Gastroesophageal sphincter (tissue), 4 donors: ENCODE data around the gene IMP4. TPM values are rescaled to one million over a fixed set of nuclear protein-coding genes. Genes with fewer than 3 reads are reported as not detected.

ENCODE experiments used
- ATAC-seq: fragments of 150-250 bp; one replicate; pipeline ENCODE4 v1.9.1; 2016; ENCODE audit warnings: mild to moderate bottlenecking, moderate library complexity
- H3K27ac ChIP-seq, 4 donors: fragments of 200-600 bp; sonication (generic) in 3 of 4; 1 replicate in 3 of 4; 2 replicates in 1 of 4; pipeline ENCODE4 v1.5.1; 2016 to 2019
- H3K27me3 ChIP-seq: fragments of 200-600 bp; sonication (generic); one replicate; pipeline ENCODE4 v1.5.1; 2019
- H3K36me3 ChIP-seq, 2 donors: fragments of 200-600 bp; sonication (generic); one replicate each; pipeline ENCODE4 v1.5.1; 2019; ENCODE audit warnings: control low read depth in 1 of 2
- H3K4me1 ChIP-seq, 3 donors: fragments of 200-600 bp; sonication (generic); 1 replicate in 2 of 3; 2 replicates in 1 of 3; pipeline ENCODE4 v1.5.1; 2016 to 2019; ENCODE audit warnings: control low read depth in 2 of 3
- H3K4me3 ChIP-seq, 2 donors: fragments of 200-600 bp; sonication (generic); one replicate each; pipeline ENCODE4 v1.5.1; 2019; ENCODE audit warnings: mild to moderate bottlenecking in 1 of 2, moderate library complexity in 1 of 2
- H3K9me3 ChIP-seq, 3 donors: fragments of 200-600 bp; sonication (generic); one replicate each; pipeline ENCODE4 v1.5.1; 2017 to 2019; ENCODE audit warnings: control low read depth in 2 of 3
- CTCF ChIP-seq, 4 experiments: fragments of 200-600 bp in 2 of 4; fragments of 450-650 bp in 2 of 4; sonication (generic) in 1 of 4; IDR thresholded peaks; one replicate each; pipeline ENCODE4 v1.5.1; 2017 to 2019; ENCODE audit warnings: antibody characterized with exemption in 4 of 4, mild to moderate bottlenecking in 2 of 4, moderate library complexity in 2 of 4
- EP300 ChIP-seq: sonication (generic); formaldehyde crosslinking; IDR thresholded peaks from one replicate; pipeline ENCODE4 v1.6.1; 2017; ENCODE audit warnings: antibody characterized with exemption, mild to moderate bottlenecking
- POLR2A ChIP-seq, 2 donors: fragments of 450-650 bp; IDR thresholded peaks; one replicate each; pipeline ENCODE4 v1.6.1; 2017; ENCODE audit warnings: antibody characterized with exemption in 2 of 2, mild to moderate bottlenecking in 2 of 2, moderate library complexity in 1 of 2
- POLR2AphosphoS5 ChIP-seq: sonication (generic); formaldehyde crosslinking; IDR thresholded peaks from one replicate; pipeline ENCODE4 v1.6.1; 2017; ENCODE audit warnings: antibody characterized with exemption
- WGBS, 2 donors: methylation state at CpG; one replicate each; pipeline ENCODE4 v1.1.5; 2018; ENCODE audit warnings: low coverage in 1 of 2; 5-methylcytosine and 5-hydroxymethylcytosine counted together
- total RNA-seq, 4 donors: library from RNA; depleted of rRNA; stranded (reverse); fragments of >200 nt; gene quantifications; one replicate each; pipeline ENCODE4 v1.1.0, GENCODE V29; 2016

The IMP4 gene
- total RNA-seq, 4 donors from 2014 or later = 78.8 to 143 (median 113) TPM

- no peak for ATAC-seq
These were observed 39.5 kb upstream of the IMP4 start for GRCh38 chr2:130303169-130303568.

GRCh38 chr2:130304726-130305125 lies 38.0 kb upstream of the IMP4 start:
- Histone ChIP-seq H3K9me3 (no peaks in the 10 kb centered on the region), H3K4me3 (no peak overlapping the region), H3K4me1 (no peaks in the 10 kb centered on the region), H3K27me3 (peaks cover 20% of the 10 kb centered on the region), H3K36me3 (no peaks in the 10 kb centered on the region), H3K27ac (no peak overlapping the region)
- WGBS, 2 donors = 63 to 74% methylated on average over 2 to 3 of the region's 3 CpGs
- TF ChIP-seq CTCF (IDR thresholded peaks at IDR 0.05) = no peak
- no peak for TF ChIP-seq EP300
- no peak for TF ChIP-seq POLR2AphosphoS5
- TF ChIP-seq POLR2A (IDR thresholded peaks at IDR 0.05) = no peak
- no peak for ATAC-seq

More at GRCh38 chr2:130303169-130303568, 39.5 kb upstream of the IMP4 start:
- no peaks in the 10 kb centered on the region for H3K36me3 ChIP-seq
- TF ChIP-seq POLR2A (IDR thresholded peaks at IDR 0.05) = no peak
- no peak for TF ChIP-seq CTCF (IDR thresholded peaks at IDR 0.05)
- peaks cover 20% of the 10 kb centered on the region for H3K27me3 ChIP-seq
- no peak overlapping the region for H3K27ac ChIP-seq
- H3K4me1 ChIP-seq = no peaks in the 10 kb centered on the region
- H3K9me3 ChIP-seq = no peaks in the 10 kb centered on the region
- no peak overlapping the region for H3K4me3 ChIP-seq

GRCh38 chr2:130307850-130308249 lies 34.8 kb upstream of the IMP4 start:
- no peaks in the 10 kb centered on the region for H3K36me3 ChIP-seq
- peaks cover 13% of the 10 kb centered on the region for H3K27me3 ChIP-seq
- no peaks in the 10 kb centered on the region for H3K4me1 ChIP-seq
- no peaks in the 10 kb centered on the region for H3K9me3 ChIP-seq
- no peak overlapping the region for H3K4me3 ChIP-seq
- TF ChIP-seq EP300 = no peak
- no peak for TF ChIP-seq POLR2AphosphoS5
- no peak for TF ChIP-seq POLR2A (IDR thresholded peaks at IDR 0.05)
- no peak for TF ChIP-seq CTCF (IDR thresholded peaks at IDR 0.05)
- no peak overlapping the region for H3K27ac ChIP-seq
- ATAC-seq = no peak
- 76 to 83% methylated on average over 2 to 4 of the region's 4 CpGs for WGBS, 2 donors

- Histone ChIP-seq H3K27me3 (peaks cover 36% of the 10 kb centered on the region), H3K36me3 (no peaks in the 10 kb centered on the region), H3K4me1 (no peaks in the 10 kb centered on the region), H3K9me3 (no peaks in the 10 kb centered on the region), H3K27ac (no peak overlapping the region), H3K4me3 (no peak overlapping the region)
- no peak for ATAC-seq
- TF ChIP-seq EP300 (no peak), CTCF (IDR thresholded peaks at IDR 0.05) (no peak), POLR2AphosphoS5 (no peak), POLR2A (IDR thresholded peaks at IDR 0.05) (no peak)
These were observed 31.8 kb upstream of the IMP4 start for GRCh38 chr2:130310881-130311280.

GRCh38 chr2:130313812-130314334 lies 28.8 kb upstream of the IMP4 start:
- Histone ChIP-seq H3K36me3 (no peaks in the 10 kb centered on the region), H3K27me3 (peaks cover 36% of the 10 kb centered on the region), H3K27ac (no peak overlapping the region), H3K4me1 (no peaks in the 10 kb centered on the region), H3K4me3 (no peak overlapping the region), H3K9me3 (no peaks in the 10 kb centered on the region)
- ATAC-seq = no peak
- WGBS, 2 donors = 79% methylated on average over 5 of the region's 12 CpGs; no CpG with 5 or more reads in 1 of the 2 donors
- TF ChIP-seq POLR2AphosphoS5 = no peak
- TF ChIP-seq CTCF (IDR thresholded peaks at IDR 0.05) = no peak
- no peak for TF ChIP-seq POLR2A (IDR thresholded peaks at IDR 0.05)
- TF ChIP-seq EP300 = no peak
